Measurements from ENCODE around the gene INSYN2A. TPM values are rescaled to one million over a fixed set of nuclear protein-coding genes. Genes with fewer than 3 reads are reported as not detected.

INSYN2A gene, protein sequence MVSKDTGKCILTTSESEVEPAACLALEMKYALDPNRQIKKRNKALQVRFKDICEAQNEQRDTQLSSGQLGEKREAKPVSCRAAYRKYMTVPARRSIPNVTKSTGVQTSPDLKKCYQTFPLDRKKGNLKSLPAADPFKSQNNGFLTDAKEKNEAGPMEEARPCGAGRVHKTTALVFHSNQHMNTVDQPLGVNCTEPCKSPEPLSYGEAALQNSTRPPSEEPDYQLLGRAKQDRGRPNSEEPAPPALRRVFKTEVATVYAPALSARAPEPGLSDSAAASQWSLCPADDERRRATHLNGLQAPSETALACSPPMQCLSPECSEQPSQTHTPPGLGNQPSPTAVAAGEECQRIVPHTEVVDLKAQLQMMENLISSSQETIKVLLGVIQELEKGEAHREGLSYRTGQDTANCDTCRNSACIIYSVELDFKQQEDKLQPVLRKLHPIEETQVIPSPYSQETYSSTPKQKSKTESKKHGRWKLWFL
- under 1 TPM in 3 of 4 donors, not detected in 1; 0.33 to 0.52 (median 0.42) TPM for total RNA-seq

DNA sequence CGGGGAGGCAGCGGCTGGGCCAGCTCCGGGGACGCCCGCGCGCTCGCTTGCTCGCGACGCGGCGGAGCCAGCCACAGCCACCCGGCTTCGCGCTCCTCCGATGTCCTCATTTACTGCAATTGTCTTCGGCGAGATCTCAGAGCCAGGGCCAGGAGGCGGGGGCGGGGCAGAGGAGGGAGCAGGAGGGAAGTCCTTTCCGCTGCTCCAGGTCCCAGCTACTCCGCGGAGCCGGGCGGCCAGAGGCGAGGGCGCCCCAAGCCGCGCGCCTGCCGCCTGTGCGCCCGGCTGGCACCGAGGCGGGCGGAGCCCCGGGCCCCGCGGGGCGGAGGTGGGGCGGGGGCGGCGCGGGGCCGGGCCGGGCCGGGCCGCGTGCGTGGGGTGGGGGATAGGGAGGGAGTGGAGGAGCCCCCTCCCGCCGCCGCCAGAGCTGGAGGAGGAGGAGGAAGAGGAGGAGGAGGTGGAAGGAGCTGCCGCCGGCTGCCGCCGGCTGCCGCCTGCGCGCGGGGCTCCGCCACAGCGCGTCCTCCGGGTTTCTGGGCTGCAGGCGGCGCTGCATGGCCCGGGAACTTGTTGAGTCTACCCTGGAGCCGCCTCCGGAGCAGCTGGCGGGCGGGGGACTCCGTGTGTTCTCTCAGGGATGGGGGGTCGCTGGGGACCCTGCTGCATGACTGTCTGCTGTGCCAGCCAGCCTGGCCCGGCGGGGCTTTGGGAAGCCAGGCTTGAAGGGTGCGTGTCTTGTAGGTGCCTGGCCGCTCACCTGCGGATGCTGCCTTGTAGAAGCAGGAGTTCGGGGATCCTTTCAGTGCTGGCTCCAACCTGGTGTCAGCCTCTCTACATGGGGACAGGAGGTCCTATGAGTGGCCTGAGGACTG, at the start of gene INSYN2A:
Gene INSYN2A, minus strand, starts transcription at position 310 of the 872 bp plus-strand sequence. CDS start 20,196 bp downstream, outside the sequence.
- Histone ChIP-seq H3K4me1 (peaks cover 21 to 28% (median 23%) of the 10 kb centered on the region in 4 donors), H3K36me3 (peaks cover 0 to 9% (median 4%) of the 10 kb centered on the region in 4 donors), H3K27me3 (peaks cover 0 to 24% (median 4%) of the 10 kb centered on the region in 4 donors), H3K27ac (replicated peaks in 1 of 4) (no peak within 1 kb of the TSS), H3K9me3 (no peaks in the 10 kb centered on the region), H3K4me3 (peak within 1 kb of the TSS; percentile 51 to 58 (median 52))
- DNase-seq (ENCODE audit: extremely low spot score), result no peak
- TF ChIP-seq POLR2A (IDR thresholded peaks at IDR 0.05; ENCODE audit: low read depth) (no peak), EP300 (IDR thresholded peaks at IDR 0.05) (no peak), POLR2AphosphoS5 (IDR thresholded peaks at IDR 0.05) (no peak)
- TF ChIP-seq, protein P1, sequence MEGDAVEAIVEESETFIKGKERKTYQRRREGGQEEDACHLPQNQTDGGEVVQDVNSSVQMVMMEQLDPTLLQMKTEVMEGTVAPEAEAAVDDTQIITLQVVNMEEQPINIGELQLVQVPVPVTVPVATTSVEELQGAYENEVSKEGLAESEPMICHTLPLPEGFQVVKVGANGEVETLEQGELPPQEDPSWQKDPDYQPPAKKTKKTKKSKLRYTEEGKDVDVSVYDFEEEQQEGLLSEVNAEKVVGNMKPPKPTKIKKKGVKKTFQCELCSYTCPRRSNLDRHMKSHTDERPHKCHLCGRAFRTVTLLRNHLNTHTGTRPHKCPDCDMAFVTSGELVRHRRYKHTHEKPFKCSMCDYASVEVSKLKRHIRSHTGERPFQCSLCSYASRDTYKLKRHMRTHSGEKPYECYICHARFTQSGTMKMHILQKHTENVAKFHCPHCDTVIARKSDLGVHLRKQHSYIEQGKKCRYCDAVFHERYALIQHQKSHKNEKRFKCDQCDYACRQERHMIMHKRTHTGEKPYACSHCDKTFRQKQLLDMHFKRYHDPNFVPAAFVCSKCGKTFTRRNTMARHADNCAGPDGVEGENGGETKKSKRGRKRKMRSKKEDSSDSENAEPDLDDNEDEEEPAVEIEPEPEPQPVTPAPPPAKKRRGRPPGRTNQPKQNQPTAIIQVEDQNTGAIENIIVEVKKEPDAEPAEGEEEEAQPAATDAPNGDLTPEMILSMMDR (IDR thresholded peaks at IDR 0.05), result no peak
- intact Hi-C loops (cut with DNase I), result no loop called here
- WGBS, result 10% methylated on average over 9 of the region's 81 CpGs

- no peaks in the 10 kb centered on the region for H3K4me1 ChIP-seq
- H3K27me3 ChIP-seq, result no peaks in the 10 kb centered on the region
- no peak overlapping the region for H3K27ac ChIP-seq (replicated peaks in 1 of 4)
- no peaks in the 10 kb centered on the region for H3K9me3 ChIP-seq
- H3K4me3 ChIP-seq, result no peak overlapping the region
- TF ChIP-seq EP300 (IDR thresholded peaks at IDR 0.05), result no peak
- no peak for TF ChIP-seq POLR2A (IDR thresholded peaks at IDR 0.05; ENCODE audit: low read depth)
- no peak for TF ChIP-seq POLR2AphosphoS5 (IDR thresholded peaks at IDR 0.05)
- TF ChIP-seq, protein P1 (IDR thresholded peaks at IDR 0.05), result no peak
- intact Hi-C loops (cut with DNase I), result no loop called here
- WGBS, result 83% methylated on average over 10 of the region's 10 CpGs
- H3K36me3 ChIP-seq, result peaks cover 5 to 27% (median 10%) of the 10 kb centered on the region in 4 donors
- DNase-seq (ENCODE audit: extremely low spot score), result no peak
Measured at GRCh38 chr10:127245456-127245855, 49.1 kb upstream of the INSYN2A start.

DNA sequence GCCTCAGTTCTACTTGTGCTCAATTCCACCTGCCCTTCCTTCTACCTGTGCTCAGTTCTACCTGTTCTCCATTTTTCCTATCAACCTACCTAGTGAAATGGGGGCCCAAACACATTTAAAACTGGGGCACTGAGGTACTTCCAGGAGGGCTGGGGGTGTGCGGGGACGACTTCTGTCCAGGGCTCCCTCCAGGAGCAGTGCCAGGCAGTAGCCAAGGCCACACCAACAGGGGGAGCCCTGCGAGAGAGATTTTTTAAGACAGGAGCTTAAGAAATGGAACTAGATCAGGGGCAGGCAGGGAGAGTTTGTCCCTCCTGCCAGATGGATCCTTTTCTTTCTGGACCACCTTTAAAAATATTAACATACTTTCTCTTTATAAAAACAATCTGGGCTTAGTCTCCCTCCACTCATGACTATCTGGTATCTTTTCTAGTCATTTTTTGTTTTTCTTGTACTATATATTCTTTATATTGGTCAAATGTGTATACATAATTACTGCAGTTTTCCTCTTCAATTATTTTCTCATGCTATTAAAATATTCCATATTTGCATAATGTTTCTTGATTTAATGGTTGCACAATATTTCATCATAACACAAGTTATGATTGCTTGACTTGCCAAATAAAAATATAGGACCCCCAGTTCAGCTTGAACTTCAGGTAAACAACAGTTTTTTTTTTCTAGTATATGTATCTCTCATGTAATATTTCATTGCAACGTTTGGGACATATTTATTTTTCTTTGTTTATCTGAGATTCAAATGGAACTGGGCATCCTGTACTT, 47.3 kb upstream of the INSYN2A start:
- Histone ChIP-seq H3K9me3 (no peaks in the 10 kb centered on the region), H3K4me3 (no peak overlapping the region), H3K4me1 (no peaks in the 10 kb centered on the region), H3K27ac (replicated peaks in 1 of 4) (no peak overlapping the region), H3K36me3 (peaks cover 2 to 12% (median 6%) of the 10 kb centered on the region in 4 donors), H3K27me3 (no peaks in the 10 kb centered on the region)
- intact Hi-C loops (cut with DNase I), result no loop called here
- DNase-seq (ENCODE audit: extremely low spot score), result peak; percentile 64
- 61% methylated on average over 4 of the region's 4 CpGs for WGBS
- no peak for TF ChIP-seq POLR2A (IDR thresholded peaks at IDR 0.05; ENCODE audit: low read depth)
- TF ChIP-seq EP300 (IDR thresholded peaks at IDR 0.05), result no peak
- TF ChIP-seq, protein P1 (IDR thresholded peaks at IDR 0.05), result peak in 1 of 3 experiments; percentile 38
- no peak for TF ChIP-seq POLR2AphosphoS5 (IDR thresholded peaks at IDR 0.05)

DNA sequence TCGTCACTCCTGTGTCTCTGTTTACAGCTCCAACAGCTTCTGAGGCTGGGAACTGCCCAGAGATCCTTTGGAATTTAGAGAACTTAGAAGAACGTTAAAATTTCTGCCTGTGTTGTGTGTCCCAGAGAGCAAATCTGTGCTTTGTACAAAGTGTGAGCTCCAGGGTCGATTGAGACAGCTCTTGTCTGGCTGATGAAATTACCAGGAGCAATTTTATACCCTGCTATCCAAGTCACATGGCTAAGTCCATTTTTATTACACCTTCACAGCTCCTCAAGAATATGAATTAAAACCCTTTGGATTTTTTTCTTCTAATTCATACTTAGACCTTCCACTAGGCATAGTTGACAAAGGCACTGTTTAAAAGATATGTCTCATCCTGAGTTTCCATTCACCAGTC, 46.5 kb upstream of the INSYN2A start:
- Histone ChIP-seq H3K36me3 (peaks cover 0 to 4% (median 1%) of the 10 kb centered on the region in 4 donors), H3K27ac (replicated peaks in 1 of 4) (no peak overlapping the region), H3K4me3 (no peak overlapping the region), H3K27me3 (no peaks in the 10 kb centered on the region), H3K9me3 (no peaks in the 10 kb centered on the region), H3K4me1 (no peaks in the 10 kb centered on the region)
- DNase-seq (ENCODE audit: extremely low spot score), result no peak
- TF ChIP-seq, protein P1 (IDR thresholded peaks at IDR 0.05), result no peak
- TF ChIP-seq POLR2A (IDR thresholded peaks at IDR 0.05; ENCODE audit: low read depth), result no peak
- TF ChIP-seq EP300 (IDR thresholded peaks at IDR 0.05), result no peak
- no peak for TF ChIP-seq POLR2AphosphoS5 (IDR thresholded peaks at IDR 0.05)
- intact Hi-C loops (cut with DNase I), result no loop called here
- WGBS, result 86% methylated on average over 3 of the region's 3 CpGs
